Astrocyte of the cerebellum (primary cell): ENCODE measurements around the gene S100A2.
"Not testable (repeated sequence)": the region's sequence is repeated elsewhere in the genome, so short reads cannot be mapped to it uniquely, and the experiment has no call there.

ENCODE experiments used
- DNase-seq: peaks from one replicate; pipeline ENCODE4 v3.0.0-alpha.2; 2011; ENCODE audit warnings: low read depth
- H3K4me3 ChIP-seq: 2 replicates; pipeline ENCODE4 v1.5.1; 2011; ENCODE audit warnings: mild to moderate bottlenecking, low read depth, low read length, moderate library complexity
- CTCF ChIP-seq: IDR thresholded peaks from 2 replicates; pipeline ENCODE4 v1.5.1; 2012; ENCODE audit warnings: low read length, low read depth, moderate library complexity, mild to moderate bottlenecking; ENCODE audit errors: missing control alignments
- in situ Hi-C: cut with HindIII; loops from 2 replicates; pipeline ENCODE4 v1.10.0; 2017; ENCODE audit warnings: low sequenced_read_pairs

S100A2 gene

GRCh38 chr1:153567621-153568366, 2.1 kb upstream of the S100A2 start:
- H3K4me3 ChIP-seq: no peak overlapping the region
- TF ChIP-seq CTCF: no peak
- in situ Hi-C loops: no loop called here
- DNase-seq: no peak

GRCh38 chr1:153566414-153567371, 1.0 kb upstream of the S100A2 start:
- no peak for TF ChIP-seq CTCF
- in situ Hi-C loops: no loop called here
- DNase-seq: peak; percentile 91
- no peak overlapping the region for H3K4me3 ChIP-seq

- no peak for DNase-seq
- no peak overlapping the region for H3K4me3 ChIP-seq
- in situ Hi-C loops: no loop called here
- no peak for TF ChIP-seq CTCF
Observed at GRCh38 chr1:153563991-153564390, 1.7 kb downstream of the S100A2 start.

GRCh38 chr1:153563483-153563901, 2.2 kb downstream of the S100A2 start:
- in situ Hi-C loops: no loop called here
- TF ChIP-seq CTCF: no peak
- no peak overlapping the region for H3K4me3 ChIP-seq
- no peak for DNase-seq

GRCh38 chr1:153562021-153562420, 3.6 kb downstream of the S100A2 start:
- DNase-seq, in situ Hi-C loops, H3K4me3 ChIP-seq: not testable (repeated sequence)

GRCh38 chr1:153561466-153561985, 4.1 kb downstream of the S100A2 start:
- no peak for TF ChIP-seq CTCF
- no peak for DNase-seq
- H3K4me3 ChIP-seq: no peak overlapping the region
- in situ Hi-C loops: no loop called here
